H9 (cell line): ENCODE data around the gene DCP1B. TPM values are rescaled to one million over a fixed set of nuclear protein-coding genes. Genes with fewer than 3 reads are reported as not detected.

Experiments
- DNase-seq: peaks from one replicate; pipeline ENCODE4 v3.0.0-alpha.2; 2017
- H2AFZ ChIP-seq: one replicate; pipeline ENCODE4 v1.6.1; 2013; ENCODE audit warnings: mild to moderate bottlenecking, low read length, control low read depth, moderate library complexity
- H2AK5ac ChIP-seq: 2 replicates; pipeline ENCODE4 v1.6.1; 2013; ENCODE audit warnings: low read length, control low read depth, mixed read lengths; ENCODE audit not compliant: insufficient read length
- H2BK120ac ChIP-seq: one replicate; pipeline ENCODE4 v1.6.1; 2013; ENCODE audit warnings: low read depth, mild to moderate bottlenecking, low read length, control low read depth, inconsistent platforms; ENCODE audit not compliant: poor library complexity, severe bottlenecking
- H2BK12ac ChIP-seq: 2 replicates; pipeline ENCODE4 v1.6.1; 2013; ENCODE audit warnings: low read length, control low read depth, mixed read lengths, low read depth; ENCODE audit not compliant: insufficient read length
- H2BK15ac ChIP-seq: 2 replicates; pipeline ENCODE4 v1.6.1; 2013; ENCODE audit warnings: low read depth, low read length, control low read depth
- H2BK20ac ChIP-seq: one replicate; pipeline ENCODE4 v1.6.1; 2013; ENCODE audit warnings: low read depth, mild to moderate bottlenecking, low read length, control low read depth, inconsistent platforms; ENCODE audit not compliant: poor library complexity, severe bottlenecking
- H2BK5ac ChIP-seq: 2 replicates; pipeline ENCODE4 v1.6.1; 2013; ENCODE audit warnings: low read length, control low read depth, mixed read lengths; ENCODE audit not compliant: insufficient read length
- H3K14ac ChIP-seq: 2 replicates; pipeline ENCODE4 v1.6.1; 2013; ENCODE audit warnings: low read length, control low read depth; ENCODE audit not compliant: insufficient read depth
- H3K18ac ChIP-seq: 2 replicates; pipeline ENCODE4 v1.6.1; 2013; ENCODE audit warnings: low read depth, mild to moderate bottlenecking, mixed read lengths, low read length, control low read depth; ENCODE audit not compliant: insufficient read length
- H3K23ac ChIP-seq: 2 replicates; pipeline ENCODE4 v1.6.1; 2013; ENCODE audit warnings: low read length, control low read depth, mixed read lengths, low read depth; ENCODE audit not compliant: insufficient read length
- H3K23me2 ChIP-seq: 2 replicates; pipeline ENCODE4 v1.6.1; 2013; ENCODE audit warnings: low read depth, mild to moderate bottlenecking, mixed read lengths, low read length, control low read depth; ENCODE audit not compliant: insufficient read length, poor library complexity, severe bottlenecking
- H3K27ac ChIP-seq: 2 replicates; pipeline ENCODE4 v1.5.1; 2013; ENCODE audit warnings: low read length, control low read depth, mixed read lengths, low read depth; ENCODE audit not compliant: insufficient read length
- H3K27me3 ChIP-seq: 2 replicates; pipeline ENCODE4 v1.6.1; 2013; ENCODE audit warnings: low read length, control low read depth, inconsistent platforms; ENCODE audit not compliant: insufficient read depth
- H3K4ac ChIP-seq: 2 replicates; pipeline ENCODE4 v1.6.1; 2013; ENCODE audit warnings: low read depth, mild to moderate bottlenecking, control low read depth, inconsistent platforms, low read length, moderate library complexity
- H3K4me1 ChIP-seq: 2 replicates; pipeline ENCODE4 v1.6.1; 2013; ENCODE audit warnings: low read length, control low read depth, inconsistent platforms; ENCODE audit not compliant: insufficient read depth
- H3K4me2 ChIP-seq: 2 replicates; pipeline ENCODE4 v1.6.1; 2013; ENCODE audit warnings: low read length, control low read depth, mixed read lengths; ENCODE audit not compliant: insufficient read length, insufficient read depth
- H3K56ac ChIP-seq: 2 replicates; pipeline ENCODE4 v1.6.1; 2013; ENCODE audit warnings: low read depth, mild to moderate bottlenecking, mixed read lengths, low read length, control low read depth; ENCODE audit not compliant: insufficient read length
- H3K79me1 ChIP-seq: 2 replicates; pipeline ENCODE4 v1.6.1; 2013; ENCODE audit warnings: low read depth, mild to moderate bottlenecking, moderate library complexity, low read length, control low read depth, inconsistent platforms; ENCODE audit not compliant: insufficient read depth, poor library complexity, severe bottlenecking
- H3K79me2 ChIP-seq: 2 replicates; pipeline ENCODE4 v1.6.1; 2013; ENCODE audit warnings: low read length, control low read depth, inconsistent platforms; ENCODE audit not compliant: insufficient read depth
- H3K9ac ChIP-seq: 2 replicates; pipeline ENCODE4 v1.6.1; 2013; ENCODE audit warnings: low read length, control low read depth, mixed read lengths; ENCODE audit not compliant: insufficient read length; ENCODE audit errors: extremely low read depth
- H3K9me3 ChIP-seq: one replicate; pipeline ENCODE4 v1.6.1; 2013; ENCODE audit warnings: low read depth, low read length, inconsistent platforms; ENCODE audit not compliant: control insufficient read depth
- H3T11ph ChIP-seq: one replicate; pipeline ENCODE4 v1.6.1; 2013; ENCODE audit warnings: mild to moderate bottlenecking, low read length, control low read depth, inconsistent platforms
- H4K20me1 ChIP-seq: one replicate; pipeline ENCODE4 v1.6.1; 2013; ENCODE audit not compliant: control insufficient read depth, insufficient read length, insufficient read depth
- H4K5ac ChIP-seq: 2 replicates; pipeline ENCODE4 v1.6.1; 2013; ENCODE audit warnings: low read depth, mild to moderate bottlenecking, mixed read lengths, low read length, control low read depth; ENCODE audit not compliant: insufficient read length
- H4K8ac ChIP-seq: replicated peaks from 2 replicates; pipeline ENCODE4 v1.6.1; 2013; ENCODE audit warnings: low read length, control low read depth, mixed read lengths, low read depth; ENCODE audit not compliant: insufficient read length
- H4K91ac ChIP-seq: 2 replicates; pipeline ENCODE4 v1.6.1; 2013; ENCODE audit warnings: low read depth, mild to moderate bottlenecking, moderate library complexity, mixed read lengths, low read length, control low read depth; ENCODE audit not compliant: insufficient read length
- H3K27ac Mint-ChIP-seq, 3 experiments: 2 replicates in 2 of 3; 3 replicates in 1 of 3; pipeline ENCODE4 v1.8.0; 2020 to 2021; ENCODE audit warnings: mixed read lengths in 3 of 3, mild to moderate bottlenecking in 1 of 3, moderate library complexity in 1 of 3
- H3K27me3 Mint-ChIP-seq: 2 replicates; pipeline ENCODE4 v1.8.0; 2021; ENCODE audit warnings: low read depth, mild to moderate bottlenecking, moderate library complexity, mixed read lengths
- H3K36me3 Mint-ChIP-seq, 3 experiments: 2 replicates in 2 of 3; 3 replicates in 1 of 3; pipeline ENCODE4 v1.8.0; 2020 to 2021; ENCODE audit warnings: low read depth in 3 of 3, mixed read lengths in 3 of 3; ENCODE audit not compliant: insufficient read depth in 1 of 3
- H3K4me1 Mint-ChIP-seq, 2 experiments: 2 replicates each; pipeline ENCODE4 v1.8.0; 2020; ENCODE audit warnings: mixed read lengths in 2 of 2
- H3K4me3 Mint-ChIP-seq, 2 experiments: 2 replicates in 1 of 2; 3 replicates in 1 of 2; pipeline ENCODE4 v1.8.0; 2020 to 2021; ENCODE audit warnings: mild to moderate bottlenecking in 2 of 2, mixed read lengths in 2 of 2, moderate library complexity in 1 of 2
- H3K9me3 Mint-ChIP-seq, 2 experiments: 2 replicates in 1 of 2; 3 replicates in 1 of 2; pipeline ENCODE4 v1.8.0; 2020; ENCODE audit warnings: mild to moderate bottlenecking in 2 of 2, mixed read lengths in 2 of 2, moderate library complexity in 1 of 2
- CTCF ChIP-seq: fragments of 200-600 bp; sonication (generic); conservative IDR thresholded peaks from 3 replicates; pipeline ENCODE4 v1.8.0; 2021; ENCODE audit warnings: antibody characterized with exemption, mild to moderate bottlenecking
- WGBS: extraction: QIAGEN DNeasy Blood & Tissue Kit; methylation state at CpG from one replicate; pipeline ENCODE4 v1.1.7; 2013; ENCODE audit warnings: missing lambda C conversion rate, low lambda C conversion rate, mixed read lengths; ENCODE audit not compliant: insufficient read length; ENCODE audit errors: extremely low coverage; 5-methylcytosine and 5-hydroxymethylcytosine counted together
- total RNA-seq: library from RNA; stranded (reverse); gene quantifications from 2 replicates; pipeline ENCODE4 v1.2.1, GENCODE V29; 2021

The DCP1B gene
- total RNA-seq, 1 experiment from 2014 or later = 11.2 TPM

- H3K79me2 ChIP-seq = no peaks in the 10 kb centered on the region
- H3K4me1 Mint-ChIP-seq = peaks cover 14 to 16% of the 10 kb centered on the region in 2 experiments
- H2BK20ac ChIP-seq = no peak overlapping the region
- no peak for TF ChIP-seq CTCF
- H3K4me3 Mint-ChIP-seq = no peak overlapping the region
- no peak overlapping the region for H3K18ac ChIP-seq
- no peak overlapping the region for H2BK120ac ChIP-seq
- no peak overlapping the region for H4K5ac ChIP-seq
- no peak overlapping the region for H2BK12ac ChIP-seq
- H3K4ac ChIP-seq = no peak overlapping the region
- H4K91ac ChIP-seq = no peak overlapping the region
- no peaks in the 10 kb centered on the region for H4K20me1 ChIP-seq
- no peak overlapping the region for H3K9ac ChIP-seq
- no peak overlapping the region for H3K14ac ChIP-seq
- no peak overlapping the region for H2AFZ ChIP-seq
- no peak overlapping the region for H2BK5ac ChIP-seq
- H3K23ac ChIP-seq = no peak overlapping the region
- H2AK5ac ChIP-seq = no peak overlapping the region
- no peaks in the 10 kb centered on the region for H3K9me3 ChIP-seq
- no peak overlapping the region for H3K56ac ChIP-seq
- H3T11ph ChIP-seq = no peak overlapping the region
- no CpG with 5 or more reads among the region's 12 CpGs for WGBS
- no peak overlapping the region for H2BK15ac ChIP-seq
- no peak overlapping the region for H3K27ac Mint-ChIP-seq
- no peaks in the 10 kb centered on the region for H3K36me3 Mint-ChIP-seq
- H3K9me3 Mint-ChIP-seq = no peaks in the 10 kb centered on the region
- DNase-seq = no peak
- H3K27me3 Mint-ChIP-seq = 0 out of 2 replicates have a peak, but pooled peaks cover 3% of the 10 kb centered on the region
- H3K23me2 ChIP-seq = no peaks in the 10 kb centered on the region
- H3K27ac ChIP-seq = no peak overlapping the region
- H3K4me2 ChIP-seq = no peak overlapping the region
- H3K79me1 ChIP-seq = no peaks in the 10 kb centered on the region
- no peaks in the 10 kb centered on the region for H3K27me3 ChIP-seq
- no peaks in the 10 kb centered on the region; the same call in 1 of the 2 replicates for H3K4me1 ChIP-seq
- no peak overlapping the region for H4K8ac ChIP-seq
Observed at GRCh38 chr12:2017546-2018337, 13.5 kb upstream of the DCP1B start.
